ENCODE data around the gene SMURF2. TPM values are rescaled to one million over a fixed set of nuclear protein-coding genes. Genes with fewer than 3 reads are reported as not detected.

SMURF2 gene
- total and polyA plus RNA-seq, 2 of the 4 experiments (the other 2 are of a cell fraction): 131 to 774 TPM

GRCh38 chr17:64499805-64500486, 162.2 kb downstream of the SMURF2 start:
- H3K27ac ChIP-seq (ENCODE audit: insufficient read depth, low read length): no peak overlapping the region
- no peak overlapping the region for H2BK20ac ChIP-seq (ENCODE audit: low read depth, low read length)
- H3K4me3 ChIP-seq (ENCODE audit: insufficient read depth, low read depth, low read length): no peak overlapping the region
- no peak for TF ChIP-seq CHD1 (IDR thresholded peaks at IDR 0.05; ENCODE audit: low read depth, low read length)
- TF ChIP-seq MAZ (IDR thresholded peaks at IDR 0.05; ENCODE audit: borderline replicate concordance, low read depth, low read length): no peak
- TF ChIP-seq FOS (IDR thresholded peaks at IDR 0.05; ENCODE audit: low read depth, low read length): no peak
- no peak for TF ChIP-seq ELK1 (IDR thresholded peaks at IDR 0.05; ENCODE audit: borderline replicate concordance, low read depth, low read length)
- TF ChIP-seq BHLHE40 (IDR thresholded peaks at IDR 0.05; ENCODE audit: low read depth, low read length): no peak
- TF ChIP-seq CTCF (conservative IDR thresholded peaks at IDR 0.05; ENCODE audit: low read depth, low read length): no peak
- no peak for TF ChIP-seq MAFK (IDR thresholded peaks at IDR 0.05; ENCODE audit: low read depth, low read length)
- no peak for TF ChIP-seq SMC3 (IDR thresholded peaks at IDR 0.05; ENCODE audit: low read depth, low read length)
- TF ChIP-seq CEBPB (IDR thresholded peaks at IDR 0.05; ENCODE audit: low read depth, low read length): no peak
- no peak for TF ChIP-seq RAD21 (IDR thresholded peaks at IDR 0.05; ENCODE audit: low read length)
- no peak for TF ChIP-seq MXI1 (IDR thresholded peaks at IDR 0.05; ENCODE audit: borderline replicate concordance, low read depth, low read length)
- TF ChIP-seq NFE2L2 (IDR thresholded peaks at IDR 0.05; ENCODE audit: low read depth, low read length): no peak
- no peak for TF ChIP-seq RFX5 (IDR thresholded peaks at IDR 0.05; ENCODE audit: low read depth, low read length)
- ChIA-PET POLR2A (ENCODE audit: unreplicated experiment) (interaction anchor here (0.5 kb wide), 1 partner anchor 74 kb away, joined by 4 read pairs; no protein-coding TSS in a partner anchor), CTCF (no interaction called here)
- H3K14ac ChIP-seq (replicated peaks; ENCODE audit: low read depth, low read length): no peak overlapping the region
- H2AFZ ChIP-seq (replicated peaks; ENCODE audit: low read length, poor library complexity): no peak overlapping the region
- H2BK15ac ChIP-seq (ENCODE audit: low read depth, low read length): no peak overlapping the region
- 33% methylated on average over 1 of the region's 6 CpGs; no CpG with 5 or more reads in 1 of the 2 experiments for WGBS, 2 experiments (ENCODE audit: extremely low coverage in 2 of 2, insufficient read length in 1 of 2)
- peaks cover 2% of the 10 kb centered on the region; the same call in 1 of the 2 replicates for H3K4me1 ChIP-seq (ENCODE audit: control insufficient read depth, insufficient read depth, low read length)
- no peak overlapping the region for H4K8ac ChIP-seq (ENCODE audit: low read depth in 2 of 2, low read length in 2 of 2)
- DNase-seq (peak; percentile 60), ATAC-seq (ENCODE audit: low read depth) (no peak)
- no peak overlapping the region for H3K4ac ChIP-seq (ENCODE audit: low read depth, low read length)
- no peak overlapping the region for H3K4me2 ChIP-seq (ENCODE audit: low read depth, low read length)
- peaks cover 3% of the 10 kb centered on the region; the same call in 1 of the 2 replicates for H3K9me1 ChIP-seq (ENCODE audit: insufficient read depth, low read length)
- no peak overlapping the region; the same call in 1 of the 2 replicates for H3K23ac ChIP-seq (ENCODE audit: low read depth, low read length)
- H2BK120ac ChIP-seq (ENCODE audit: low read depth, low read length): no peak overlapping the region
- dilution Hi-C loops (cut with HindIII; ENCODE audit: low sequenced_read_pairs, unreplicated experiment) (no loop called here), in situ Hi-C loops (cut with MboI; ENCODE audit: low sequenced_read_pairs) (no loop called here), intact Hi-C loops (cut with micrococcal nuclease) (no loop called here)
- H4K20me1 ChIP-seq (ENCODE audit: insufficient read depth, low read length): peaks cover 72% of the 10 kb centered on the region
- peaks cover 27 to 57% of the 10 kb centered on the region in 2 experiments for H3K79me1 ChIP-seq (ENCODE audit: low read depth in 1 of 2, low read length in 2 of 2)
- H4K91ac ChIP-seq (ENCODE audit: insufficient read depth, low read depth, low read length): no peak overlapping the region
- H2AK5ac ChIP-seq (ENCODE audit: low read depth, low read length): no peak overlapping the region
- H4K5ac ChIP-seq (ENCODE audit: low read depth, low read length): no peak overlapping the region
- H3K27me3 ChIP-seq (ENCODE audit: control insufficient read depth, insufficient read depth, low read length): no peaks in the 10 kb centered on the region
- TSS peak; percentile 42 for BruUV-seq (replicated peaks)
- no peaks in the 10 kb centered on the region for H3K9me3 ChIP-seq (ENCODE audit: control insufficient read depth, insufficient read depth, low read length)
- H3K56ac ChIP-seq (ENCODE audit: extremely low read depth, insufficient read depth, low read length): no peak overlapping the region
- no peak overlapping the region for H2AK9ac ChIP-seq (replicated peaks; ENCODE audit: low read depth, low read length, poor library complexity)
- no peak overlapping the region for H2BK5ac ChIP-seq (ENCODE audit: low read depth, low read length, poor library complexity, severe bottlenecking)
- H3K36me3 ChIP-seq (ENCODE audit: control insufficient read depth, insufficient read depth, low read length): peaks cover 49% of the 10 kb centered on the region
- no peak overlapping the region for H3K9ac ChIP-seq (ENCODE audit: low read depth, low read length)
- no peak overlapping the region for H3K18ac ChIP-seq (ENCODE audit: low read depth, low read length)

All from IMR-90 (cell line).